NB4 (cell line): ENCODE data around the gene FGD2.

Experiments used
- CTCF ChIP-seq: IDR thresholded peaks from one replicate; pipeline ENCODE4 v1.5.1; 2012; ENCODE audit warnings: low read depth, low read length
- POLR2A ChIP-seq: IDR thresholded peaks from 2 replicates; pipeline ENCODE4 v1.6.1; 2011; ENCODE audit warnings: mild to moderate bottlenecking; ENCODE audit not compliant: insufficient read length; ENCODE audit errors: extremely low read depth

- TF ChIP-seq CTCF (no peak), POLR2A (no peak)
These were observed 35.2 kb upstream of the FGD2 start for GRCh38 chr6:36969988-36970891.
